Stimulated activated CD8-positive, alpha-beta memory T cell treated with anti-CD3 and anti-CD28 coated beads, Interleukin-4, amount 100 ng/mL, for 24 hours (primary cell): ENCODE results near the gene TMEM175.
"Not testable (repeated sequence)": the region's sequence is repeated elsewhere in the genome, so short reads cannot be mapped to it uniquely, and the experiment has no call there.

Experiments used
- DNase-seq: peaks from one replicate; pipeline ENCODE4 v3.0.0-alpha.2; 2020; ENCODE audit warnings: low read depth

TMEM175 gene

GRCh38 chr4:970854-971520 is 38.7 kb downstream of the TMEM175 start:
- DNase-seq: no peak

DNA sequence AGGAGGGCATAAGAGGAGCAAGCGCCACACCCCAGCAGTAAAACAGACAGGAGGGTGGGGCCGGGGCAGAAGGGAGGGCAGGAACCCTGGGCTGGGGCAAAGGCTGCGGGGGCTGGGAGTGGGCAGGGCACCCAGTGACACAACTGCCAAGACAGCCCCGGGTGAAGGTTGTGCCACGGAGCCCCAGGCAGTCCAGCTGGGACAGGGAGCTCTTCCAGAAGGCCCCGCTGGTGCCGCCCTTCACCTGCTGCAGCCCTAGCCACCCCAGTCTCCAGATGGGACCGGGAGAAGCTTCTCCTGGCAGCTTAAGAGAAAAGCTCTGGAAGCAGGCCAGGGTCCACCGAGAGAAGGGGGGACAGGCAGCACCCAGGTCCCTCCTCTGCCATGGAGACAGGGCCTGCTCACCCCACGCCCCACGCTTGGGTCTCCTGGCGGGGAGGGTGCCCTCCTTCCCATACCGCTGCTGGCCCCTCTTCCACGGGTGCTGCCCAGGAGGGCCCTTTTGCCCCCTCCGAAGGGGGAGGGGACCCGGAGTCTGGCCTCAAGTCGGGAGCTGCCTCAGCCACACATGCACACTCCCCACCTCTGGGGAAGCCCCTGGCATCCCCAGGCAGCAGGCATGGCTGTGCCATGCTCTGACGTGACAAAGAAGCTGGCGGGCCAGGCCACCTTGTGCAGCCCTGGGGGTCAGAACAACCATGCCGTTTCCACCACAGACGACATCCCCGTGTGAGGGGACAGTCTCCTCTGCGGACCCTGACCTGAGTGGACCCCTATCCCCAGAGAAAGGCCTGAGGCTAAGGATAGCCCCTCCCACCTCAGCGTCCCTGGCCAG is 39.6 kb downstream of the TMEM175 start:
- DNase-seq: no peak

- peak; percentile 47 for DNase-seq
These were observed 40.6 kb downstream of the TMEM175 start for GRCh38 chr4:972651-973424.

- peak; percentile 78 for DNase-seq
These were observed 41.5 kb downstream of the TMEM175 start, which contains the start of gene DGKQ for GRCh38 chr4:973431-974397. Gene DGKQ (minus strand): TSS chr4:973569. CDS start chr4:973482, 87 bp downstream.

DNA sequence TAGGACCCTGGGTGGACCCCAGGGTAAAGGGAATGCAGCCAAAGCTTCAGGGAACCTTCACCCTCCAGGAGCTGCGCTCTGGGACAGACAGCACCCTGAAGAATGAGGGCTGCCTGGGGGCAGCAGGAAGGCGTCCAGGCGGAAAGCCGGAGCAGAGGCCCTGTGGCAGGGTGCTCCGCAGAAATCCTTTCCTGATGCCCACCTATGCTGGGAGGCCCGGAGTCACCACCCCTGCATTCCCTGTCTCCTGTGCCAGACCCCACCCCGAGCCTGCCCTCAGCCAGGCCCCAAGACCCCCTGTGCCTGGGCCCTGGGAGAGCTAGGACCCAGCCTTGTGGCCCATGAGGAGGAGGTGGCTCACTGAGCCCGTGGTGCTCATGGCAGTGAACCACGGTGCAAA is 42.4 kb downstream of the TMEM175 start:
- no peak for DNase-seq

DNA sequence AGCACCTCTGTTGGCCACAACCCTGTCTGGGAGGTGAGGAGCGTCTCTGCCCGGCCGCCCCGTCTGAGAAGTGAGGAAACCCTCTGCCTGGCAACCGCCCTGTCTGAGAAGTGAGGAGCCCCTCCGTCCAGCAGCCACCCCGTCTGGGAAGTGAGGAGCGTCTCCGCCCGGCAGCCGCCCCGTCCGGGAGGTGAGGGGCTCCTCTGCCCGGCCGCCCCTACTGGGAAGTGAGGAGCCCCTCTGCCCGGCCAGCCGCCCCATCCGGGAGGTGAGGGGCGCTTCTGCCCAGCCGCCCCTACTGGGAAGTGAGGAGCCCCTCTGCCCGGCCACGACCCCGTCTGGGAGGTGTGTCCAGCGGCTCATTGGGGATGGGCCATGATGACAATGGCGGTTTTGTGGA is 43.8 kb downstream of the TMEM175 start:
- not testable (repeated sequence) for DNase-seq

GRCh38 chr4:978957-979701 is 46.9 kb downstream of the TMEM175 start:
- no peak for DNase-seq

DNA sequence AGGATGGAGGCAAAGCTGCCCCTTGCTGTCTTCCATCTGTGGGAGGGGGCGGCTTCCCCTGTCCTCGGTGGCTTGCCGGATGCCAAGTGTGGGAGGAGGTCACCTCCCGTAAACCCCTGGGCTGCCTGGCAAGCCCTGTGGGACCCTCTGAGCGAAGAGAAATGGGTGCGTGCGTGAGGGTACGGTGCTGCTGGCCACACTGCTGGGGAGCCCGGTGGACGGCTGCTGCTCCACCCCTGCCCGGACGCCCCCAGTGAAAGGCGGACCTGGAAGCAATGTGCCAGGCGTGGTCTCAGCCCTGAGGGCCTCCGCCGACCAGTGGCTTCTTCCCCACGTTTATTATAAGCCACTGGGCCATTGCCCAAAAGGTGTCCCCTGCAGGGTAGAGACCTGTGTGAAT is 50.0 kb downstream of the TMEM175 start:
- no peak for DNase-seq

- no peak for DNase-seq
These were observed 50.6 kb downstream of the TMEM175 start for GRCh38 chr4:982814-983213.

GRCh38 chr4:984336-985054 is 52.2 kb downstream of the TMEM175 start:
- DNase-seq: no peak

DNA sequence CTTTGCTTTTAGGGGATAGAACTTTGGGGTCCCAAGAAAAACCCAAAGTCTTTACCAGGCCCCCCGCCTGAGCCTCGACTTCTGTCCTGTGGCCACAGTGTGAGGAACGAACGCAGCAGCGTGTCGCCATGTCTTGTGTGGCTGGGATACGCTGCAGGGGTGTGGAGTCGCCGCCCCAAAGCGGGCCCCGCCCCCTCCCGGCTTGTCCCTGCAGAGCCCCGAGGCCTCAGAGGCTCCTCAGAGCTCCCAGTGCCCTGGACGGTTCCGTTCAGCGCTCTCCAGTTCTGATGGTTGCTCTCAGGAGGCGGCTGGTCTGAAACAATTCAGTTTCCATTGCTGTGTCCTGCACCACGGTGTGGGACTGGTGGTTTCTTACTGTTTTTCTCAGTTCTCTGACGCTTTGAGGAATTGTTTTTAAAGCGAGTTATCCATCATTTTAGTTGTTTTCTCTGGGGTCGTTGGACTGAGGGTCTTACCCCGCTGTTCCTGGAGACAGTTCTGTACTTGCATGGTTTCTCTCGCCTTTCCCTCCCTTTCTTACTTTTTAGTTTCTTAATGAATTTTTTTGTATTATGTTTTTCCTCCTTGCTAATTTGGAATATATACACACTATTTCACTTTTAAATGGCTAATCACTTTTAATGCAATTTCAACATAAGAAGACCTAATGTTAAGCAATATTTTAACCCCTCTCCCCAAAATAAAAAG is 53.0 kb downstream of the TMEM175 start:
- DNase-seq: peak; percentile 58

- DNase-seq: no peak
These were observed 54.2 kb downstream of the TMEM175 start for GRCh38 chr4:986428-986878.

- DNase-seq: peak; percentile 81
These were observed 54.8 kb downstream of the TMEM175 start, which contains the start of gene IDUA for GRCh38 chr4:986879-987623. Gene IDUA (plus strand): TSS chr4:987044. CDS start chr4:987085, 41 bp downstream.

- DNase-seq: no peak
These were observed 55.6 kb downstream of the TMEM175 start for GRCh38 chr4:987624-988513.

DNA sequence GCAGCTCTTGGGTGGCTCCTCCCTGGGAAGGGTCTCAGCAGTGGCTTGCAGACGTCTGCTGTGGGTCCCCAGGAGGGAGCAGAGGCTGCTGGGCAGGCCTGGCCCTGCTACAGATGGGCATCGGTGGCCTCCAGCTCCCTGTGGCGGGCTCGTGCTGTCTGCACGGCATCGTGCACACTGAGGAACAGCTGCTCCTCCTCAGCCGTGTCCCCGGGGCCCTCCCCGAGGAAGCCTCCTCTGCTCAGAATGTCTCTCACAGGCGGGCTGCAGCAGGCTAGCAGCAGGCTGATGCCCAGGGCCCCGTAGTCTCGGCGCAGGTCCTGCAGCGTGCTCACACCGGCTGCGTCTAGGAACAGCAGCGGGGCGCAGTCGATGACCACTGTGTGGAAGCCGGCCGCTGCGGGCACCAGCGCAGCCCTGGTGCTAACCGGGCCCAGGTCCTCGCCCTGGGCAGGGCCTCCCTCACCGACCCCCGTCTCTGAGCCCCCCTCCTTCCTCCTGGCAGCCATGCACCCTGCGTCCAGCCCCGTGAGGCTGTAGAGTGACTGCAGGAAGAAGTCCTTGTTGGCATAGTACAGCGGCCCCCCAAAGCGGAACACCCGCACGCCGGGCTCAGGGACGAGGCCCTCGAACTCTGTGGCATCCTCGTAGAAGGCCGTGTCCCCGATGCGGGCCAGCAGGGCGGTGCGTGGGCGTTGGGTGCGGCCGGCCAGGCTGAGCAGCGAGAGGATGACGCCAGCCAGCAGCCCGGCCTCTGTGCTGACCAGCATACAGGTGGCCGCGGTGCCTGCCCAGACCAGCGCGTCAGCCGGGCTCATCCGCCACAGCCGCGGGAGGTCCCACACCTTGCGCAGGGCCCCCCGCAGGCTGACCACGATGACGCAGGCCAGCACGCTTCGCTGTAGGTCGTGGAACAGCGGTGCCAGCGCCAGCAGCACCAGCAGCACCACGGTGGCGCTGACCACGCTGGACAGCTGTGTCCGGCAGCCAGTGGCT is 56.8 kb downstream of the TMEM175 start:
- DNase-seq: no peak
